ENCODE results near the gene FAM168A.

FAM168A gene

DNA sequence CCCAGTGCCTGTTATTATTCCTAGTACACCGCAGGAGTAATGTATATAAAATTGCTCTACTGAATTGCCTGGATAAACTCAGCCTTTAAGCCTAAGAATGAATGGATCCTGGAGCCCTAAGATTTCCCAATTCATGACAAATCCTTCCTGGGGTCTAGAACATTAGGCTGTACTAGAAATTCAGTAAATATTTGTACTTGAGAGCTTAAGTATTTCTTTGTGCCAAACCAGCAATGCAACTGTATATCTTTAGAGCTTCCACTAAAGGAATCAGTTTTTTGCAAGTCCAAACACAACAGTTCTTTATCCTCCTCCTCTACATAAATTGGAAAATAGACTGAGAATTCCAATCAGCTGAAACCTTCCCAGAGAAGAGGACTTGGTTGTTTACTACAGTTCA is 65.6 kb downstream of the FAM168A start:
- Histone ChIP-seq H4K20me1 (ENCODE audit: insufficient read depth, low read length) (no peaks in the 10 kb centered on the region), H3K4me3 (ENCODE audit: low read length) (no peak overlapping the region), H3F3A (ENCODE audit: insufficient read depth, low read length) (no peaks in the 10 kb centered on the region), H2AFZ (ENCODE audit: low read length) (no peak overlapping the region), H3K79me2 (ENCODE audit: low read length) (no peaks in the 10 kb centered on the region), H3K9me2 (replicated peaks; ENCODE audit: insufficient read depth, low read length) (no peaks in the 10 kb centered on the region), H3K4me2 (ENCODE audit: low read depth, low read length) (no peak overlapping the region), H3K27me3 (replicated peaks; ENCODE audit: insufficient read depth, low read length) (no peaks in the 10 kb centered on the region), H3K9ac (ENCODE audit: low read length) (no peak overlapping the region), H3K36me3 (replicated peaks; ENCODE audit: insufficient read depth, low read length) (no peaks in the 10 kb centered on the region), H3K27ac (ENCODE audit: low read length) (no peak overlapping the region), H3K9me3 (replicated peaks; ENCODE audit: insufficient read depth, low read length) (no peaks in the 10 kb centered on the region), H3K4me1 (ENCODE audit: low read length) (no peaks in the 10 kb centered on the region)
- TF ChIP-seq, protein P1, sequence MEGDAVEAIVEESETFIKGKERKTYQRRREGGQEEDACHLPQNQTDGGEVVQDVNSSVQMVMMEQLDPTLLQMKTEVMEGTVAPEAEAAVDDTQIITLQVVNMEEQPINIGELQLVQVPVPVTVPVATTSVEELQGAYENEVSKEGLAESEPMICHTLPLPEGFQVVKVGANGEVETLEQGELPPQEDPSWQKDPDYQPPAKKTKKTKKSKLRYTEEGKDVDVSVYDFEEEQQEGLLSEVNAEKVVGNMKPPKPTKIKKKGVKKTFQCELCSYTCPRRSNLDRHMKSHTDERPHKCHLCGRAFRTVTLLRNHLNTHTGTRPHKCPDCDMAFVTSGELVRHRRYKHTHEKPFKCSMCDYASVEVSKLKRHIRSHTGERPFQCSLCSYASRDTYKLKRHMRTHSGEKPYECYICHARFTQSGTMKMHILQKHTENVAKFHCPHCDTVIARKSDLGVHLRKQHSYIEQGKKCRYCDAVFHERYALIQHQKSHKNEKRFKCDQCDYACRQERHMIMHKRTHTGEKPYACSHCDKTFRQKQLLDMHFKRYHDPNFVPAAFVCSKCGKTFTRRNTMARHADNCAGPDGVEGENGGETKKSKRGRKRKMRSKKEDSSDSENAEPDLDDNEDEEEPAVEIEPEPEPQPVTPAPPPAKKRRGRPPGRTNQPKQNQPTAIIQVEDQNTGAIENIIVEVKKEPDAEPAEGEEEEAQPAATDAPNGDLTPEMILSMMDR (IDR thresholded peaks at IDR 0.05; ENCODE audit: low read length), result no peak
- no peak for TF ChIP-seq EZH2phosphoT487 (IDR thresholded peaks at IDR 0.05; ENCODE audit: low read length)
- TF ChIP-seq EZH2 (optimal IDR thresholded peaks at IDR 0.05; ENCODE audit: low read depth, low read length), result no peak
- no peak for DNase-seq

DNA sequence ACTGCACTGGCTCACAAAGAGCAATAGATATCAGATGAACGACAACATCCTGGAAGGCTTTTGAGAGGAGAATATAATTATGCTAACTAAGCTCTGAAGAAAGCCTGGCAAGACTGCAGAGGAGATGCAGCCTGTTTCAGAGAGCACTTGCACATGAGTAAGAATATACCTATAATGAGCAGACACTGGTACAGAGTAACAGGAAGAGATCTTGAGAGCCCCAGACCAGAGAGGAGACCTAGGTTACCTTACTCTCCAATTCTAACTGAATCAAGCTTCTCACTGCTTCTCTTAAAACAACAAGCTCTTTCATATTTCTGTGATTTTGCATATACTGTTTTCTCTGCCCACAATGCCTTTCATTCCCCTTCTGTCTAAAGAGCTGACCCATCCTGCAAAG is 66.5 kb downstream of the FAM168A start:
- Histone ChIP-seq H3K9me3 (replicated peaks; ENCODE audit: insufficient read depth, low read length) (no peaks in the 10 kb centered on the region), H3K4me3 (ENCODE audit: low read length) (no peak overlapping the region), H3K4me2 (ENCODE audit: low read depth, low read length) (no peak overlapping the region), H3K36me3 (replicated peaks; ENCODE audit: insufficient read depth, low read length) (no peaks in the 10 kb centered on the region), H3K4me1 (ENCODE audit: low read length) (no peaks in the 10 kb centered on the region), H3K27ac (ENCODE audit: low read length) (no peak overlapping the region), H3K79me2 (ENCODE audit: low read length) (no peaks in the 10 kb centered on the region), H4K20me1 (ENCODE audit: insufficient read depth, low read length) (no peaks in the 10 kb centered on the region), H2AFZ (ENCODE audit: low read length) (no peak overlapping the region), H3K9me2 (replicated peaks; ENCODE audit: insufficient read depth, low read length) (no peaks in the 10 kb centered on the region), H3F3A (ENCODE audit: insufficient read depth, low read length) (no peaks in the 10 kb centered on the region), H3K9ac (ENCODE audit: low read length) (no peak overlapping the region), H3K27me3 (replicated peaks; ENCODE audit: insufficient read depth, low read length) (no peaks in the 10 kb centered on the region)
- TF ChIP-seq, protein P1 (IDR thresholded peaks at IDR 0.05; ENCODE audit: low read length), result no peak
- TF ChIP-seq EZH2phosphoT487 (IDR thresholded peaks at IDR 0.05; ENCODE audit: low read length), result no peak
- TF ChIP-seq EZH2 (optimal IDR thresholded peaks at IDR 0.05; ENCODE audit: low read depth, low read length), result no peak
- no peak for DNase-seq

DNA sequence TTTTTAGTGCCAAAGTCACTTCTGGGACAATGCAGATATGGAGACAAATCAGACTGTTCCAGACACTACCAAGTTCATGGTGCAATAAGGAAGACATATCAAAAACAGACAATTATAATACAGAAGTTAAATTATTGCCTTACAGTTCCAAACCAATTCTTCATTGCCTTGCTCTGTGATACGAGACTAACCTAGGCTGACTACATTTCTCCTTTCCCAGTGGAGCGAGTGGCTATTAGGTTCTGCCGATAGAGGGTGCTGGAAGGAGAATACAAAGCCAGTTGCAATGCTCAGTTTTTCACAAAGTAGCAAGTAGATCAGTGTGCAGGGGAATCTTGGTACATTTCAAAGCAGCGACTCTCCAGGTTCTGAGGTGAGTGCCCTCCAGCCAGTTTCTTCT is 67.8 kb downstream of the FAM168A start:
- no peaks in the 10 kb centered on the region for H3K79me2 ChIP-seq (ENCODE audit: low read length)
- no peaks in the 10 kb centered on the region for H3K4me1 ChIP-seq (ENCODE audit: low read length)
- no peaks in the 10 kb centered on the region for H3K9me2 ChIP-seq (replicated peaks; ENCODE audit: insufficient read depth, low read length)
- H3K27ac ChIP-seq (ENCODE audit: low read length), result no peak overlapping the region
- H3K9me3 ChIP-seq (replicated peaks; ENCODE audit: insufficient read depth, low read length), result no peaks in the 10 kb centered on the region
- H3K9ac ChIP-seq (ENCODE audit: low read length), result no peak overlapping the region
- DNase-seq, result no peak
- no peaks in the 10 kb centered on the region for H4K20me1 ChIP-seq (ENCODE audit: insufficient read depth, low read length)
- no peaks in the 10 kb centered on the region for H3F3A ChIP-seq (ENCODE audit: insufficient read depth, low read length)
- H3K4me2 ChIP-seq (ENCODE audit: low read depth, low read length), result no peak overlapping the region
- TF ChIP-seq, protein P1 (IDR thresholded peaks at IDR 0.05; ENCODE audit: low read length), result no peak
- TF ChIP-seq EZH2phosphoT487 (IDR thresholded peaks at IDR 0.05; ENCODE audit: low read length) (no peak), EZH2 (optimal IDR thresholded peaks at IDR 0.05; ENCODE audit: low read depth, low read length) (no peak)
- no peaks in the 10 kb centered on the region for H3K27me3 ChIP-seq (replicated peaks; ENCODE audit: insufficient read depth, low read length)
- no peak overlapping the region for H2AFZ ChIP-seq (ENCODE audit: low read length)
- no peaks in the 10 kb centered on the region for H3K36me3 ChIP-seq (replicated peaks; ENCODE audit: insufficient read depth, low read length)
- no peak overlapping the region for H3K4me3 ChIP-seq (ENCODE audit: low read length)
